Colon (tissue), 2 donors: ENCODE data around the gene PPRC1.
"Not testable (repeated sequence)": the region's sequence is repeated elsewhere in the genome, so short reads cannot be mapped to it uniquely, and the experiment has no call there.

Source experiments
- FAIRE-seq: peaks from 2 replicates; lab custom pipeline; 2012; peaks lifted over from hg19 to GRCh38; lab: Jason Lieb, UNC
- donor health status: control.
- donor health status: control.

PPRC1 gene

GRCh38 chr10:102150970-102151773 is 18.3 kb downstream of the PPRC1 start:
- no peak for FAIRE-seq

- peak; percentile 91 for FAIRE-seq
Observed at GRCh38 chr10:102151774-102152544, 19.1 kb downstream of the PPRC1 start, which contains the start of gene NOLC1. NOLC1 (plus strand) TSS chr10:102152389; CDS start chr10:102152411, 22 bp downstream.

- no peak for FAIRE-seq
Observed at GRCh38 chr10:102152545-102152890, 19.7 kb downstream of the PPRC1 start.

GRCh38 chr10:102153093-102153620 is 20.3 kb downstream of the PPRC1 start:
- FAIRE-seq = no peak

- no peak for FAIRE-seq
Observed at GRCh38 chr10:102154466-102155116, 21.8 kb downstream of the PPRC1 start.

- no peak for FAIRE-seq
Observed at GRCh38 chr10:102157224-102157623, 24.4 kb downstream of the PPRC1 start.

GRCh38 chr10:102159051-102159597 is 26.3 kb downstream of the PPRC1 start:
- FAIRE-seq = no peak

GRCh38 chr10:102159831-102160230 is 27.0 kb downstream of the PPRC1 start:
- no peak for FAIRE-seq

- no peak for FAIRE-seq
Observed at GRCh38 chr10:102163342-102163989, 30.6 kb downstream of the PPRC1 start.

GRCh38 chr10:102167861-102168260 is 35.0 kb downstream of the PPRC1 start:
- FAIRE-seq = no peak

- FAIRE-seq = no peak
Observed at GRCh38 chr10:102170602-102171001, 37.8 kb downstream of the PPRC1 start.

GRCh38 chr10:102172288-102172687 is 39.4 kb downstream of the PPRC1 start:
- no peak for FAIRE-seq

GRCh38 chr10:102175415-102175814 is 42.6 kb downstream of the PPRC1 start:
- no peak for FAIRE-seq

GRCh38 chr10:102184606-102185005 is 51.8 kb downstream of the PPRC1 start:
- FAIRE-seq = no peak

- no peak for FAIRE-seq
Observed at GRCh38 chr10:102185272-102185671, 52.4 kb downstream of the PPRC1 start.

GRCh38 chr10:102185811-102186527 is 53.1 kb downstream of the PPRC1 start:
- no peak for FAIRE-seq

GRCh38 chr10:102188298-102188940 is 55.6 kb downstream of the PPRC1 start:
- no peak for FAIRE-seq

- FAIRE-seq = not testable (repeated sequence)
Observed at GRCh38 chr10:102188941-102189898, 56.4 kb downstream of the PPRC1 start.

- no peak for FAIRE-seq
Observed at GRCh38 chr10:102191956-102192355, 59.1 kb downstream of the PPRC1 start.
